HepG2 (cell line): ENCODE data around the gene SLC35B1. TPM values are rescaled to one million over a fixed set of nuclear protein-coding genes. Genes with fewer than 3 reads are reported as not detected.
A peak's percentile ranks its signal among the peaks of the same experiment; 100 is the strongest.

Source experiments
- MIXL1 ChIP-seq: IDR thresholded peaks from 2 replicates; pipeline ENCODE4 v1.6.1; 2016
- NFIC ChIP-seq: IDR thresholded peaks from 2 replicates; pipeline ENCODE4 v1.6.1; 2012; ENCODE audit warnings: mild to moderate bottlenecking, low read length, inconsistent platforms
- RBFOX2 ChIP-seq: fragments of 200-400 bp; formaldehyde crosslinking; IDR thresholded peaks from 2 replicates; pipeline ENCODE4 v1.6.1; 2017; ENCODE audit warnings: low read depth, mild to moderate bottlenecking, low read length
- SP5 ChIP-seq: IDR thresholded peaks from 2 replicates; pipeline ENCODE4 v1.6.1; 2016; ENCODE audit warnings: low read depth, borderline replicate concordance
- ZNF317 ChIP-seq: sonication (generic); formaldehyde crosslinking; IDR thresholded peaks from 2 replicates; pipeline ENCODE4 v1.5.0; 2020; ENCODE audit warnings: mild to moderate bottlenecking, missing genetic modification reagents
- ZNF569 ChIP-seq: sonication (generic); formaldehyde crosslinking; IDR thresholded peaks from 2 replicates; pipeline ENCODE4 v1.5.0; 2020; ENCODE audit warnings: mild to moderate bottlenecking, missing genetic modification reagents, moderate library complexity, borderline replicate concordance
- ZNF672 ChIP-seq: sonication (generic); formaldehyde crosslinking; IDR thresholded peaks from 2 replicates; pipeline ENCODE4 v1.8.1; 2022; ENCODE audit warnings: missing genetic modification reagents
- ZNF747 ChIP-seq: sonication (generic); formaldehyde crosslinking; IDR thresholded peaks from 2 replicates; pipeline ENCODE4 v1.8.1; 2023; ENCODE audit warnings: missing genetic modification reagents, mild to moderate bottlenecking, borderline replicate concordance
- polyA plus RNA-seq, 8 experiments: library from polyadenylated mRNA; depleted of rRNA in 3 of 8; stranded (reverse) in 7 of 8; unstranded in 1 of 8; fragments of >200 nt; fragmentation: Illumina TruSeq in 4 of 8; extraction: Trizol in 4 of 8; gene quantifications; 2 replicates each; pipeline versions ENCODE4 v1.2.1 to v1.2.3, GENCODE V29; 2011 to 2016; ENCODE audit warnings: low read depth in 4 of 8, missing spikeins in 1 of 8, mixed read lengths in 1 of 8; ENCODE audit not compliant: insufficient read depth in 1 of 8
- total RNA-seq, 5 experiments: library from RNA; depleted of rRNA; stranded (reverse); fragments of >200 nt; fragmentation: Illumina TruSeq; extraction: Trizol; gene quantifications; 2 replicates each; pipeline ENCODE4 v1.2.3, GENCODE V29; 2016; ENCODE audit warnings: low read depth in 1 of 5
- TF ChIP-seq, protein P1 (sequence below): sonication (generic); formaldehyde crosslinking; IDR thresholded peaks from 2 replicates; pipeline ENCODE4 v1.5.1; 2020; ENCODE audit warnings: mild to moderate bottlenecking, missing genetic modification reagents, borderline replicate concordance
- TF ChIP-seq, protein P2 (sequence below): sonication (generic); formaldehyde crosslinking; IDR thresholded peaks from 2 replicates; pipeline ENCODE4 v1.4.0; 2020; ENCODE audit warnings: missing genetic modification reagents
- TF ChIP-seq, protein P3 (sequence below): IDR thresholded peaks from 2 replicates; pipeline ENCODE4 v1.6.1; 2012; ENCODE audit warnings: low read depth, low read length, improper control_type of control experiment
- TF ChIP-seq, protein P4 (sequence below): sonication (generic); formaldehyde crosslinking; IDR thresholded peaks from 2 replicates; pipeline ENCODE4 v1.4.0; 2020; ENCODE audit warnings: mild to moderate bottlenecking, missing genetic modification reagents
- TF ChIP-seq, protein P5 (sequence below): sonication (generic); formaldehyde crosslinking; IDR thresholded peaks from 2 replicates; pipeline ENCODE4 v1.4.0; 2020; ENCODE audit warnings: mild to moderate bottlenecking, missing genetic modification reagents

The SLC35B1 gene
- total and polyA plus RNA-seq, 2 of the 13 experiments (the other 11 are each of a cell fraction or from before 2014, with no cell fraction given), result 99.6 to 113 TPM

DNA sequence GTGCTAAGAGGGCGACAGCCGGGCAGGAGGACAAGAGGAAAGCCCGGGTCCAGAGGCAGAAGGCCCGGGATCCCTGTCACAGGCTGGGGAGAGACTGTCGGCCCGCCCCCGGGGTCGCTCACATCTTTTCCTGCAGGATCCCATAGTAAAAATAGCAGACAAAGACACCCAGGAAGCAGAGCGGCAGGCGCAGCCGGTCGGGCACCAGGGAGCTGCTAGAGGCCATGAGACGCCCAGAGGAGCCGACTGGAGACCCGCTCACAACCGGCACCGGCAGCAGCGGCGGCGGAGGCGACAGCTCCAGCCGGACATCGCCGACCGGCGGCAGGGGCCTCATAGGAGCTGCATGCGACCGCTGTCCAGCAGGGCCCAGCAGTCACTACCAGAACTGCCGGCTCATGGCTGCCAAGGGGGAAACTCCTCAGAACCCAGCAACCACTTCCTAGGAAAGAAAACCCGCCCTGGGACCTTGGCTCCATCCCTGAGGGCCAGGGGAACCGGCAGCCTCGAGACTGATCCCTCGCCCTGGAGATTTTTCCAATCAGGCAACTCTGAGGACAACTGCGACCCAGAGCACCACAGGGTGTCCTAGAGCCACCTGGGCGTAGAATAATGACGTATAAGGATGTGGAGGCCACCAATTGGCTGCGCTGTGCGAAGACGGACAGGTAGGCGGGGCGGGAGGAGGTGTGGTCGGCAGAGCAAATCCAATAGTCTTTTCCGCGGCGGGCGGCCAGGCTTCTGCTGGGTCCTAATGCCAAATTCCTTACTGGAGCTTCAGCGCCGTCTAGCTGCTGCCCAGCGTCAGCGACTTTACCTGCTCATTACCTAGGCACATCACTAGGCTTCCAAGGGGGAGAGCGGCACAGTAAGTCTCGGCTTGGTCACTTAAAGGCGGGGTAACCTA is at the start of gene SLC35B1 (continued):
- TF ChIP-seq, protein P1, sequence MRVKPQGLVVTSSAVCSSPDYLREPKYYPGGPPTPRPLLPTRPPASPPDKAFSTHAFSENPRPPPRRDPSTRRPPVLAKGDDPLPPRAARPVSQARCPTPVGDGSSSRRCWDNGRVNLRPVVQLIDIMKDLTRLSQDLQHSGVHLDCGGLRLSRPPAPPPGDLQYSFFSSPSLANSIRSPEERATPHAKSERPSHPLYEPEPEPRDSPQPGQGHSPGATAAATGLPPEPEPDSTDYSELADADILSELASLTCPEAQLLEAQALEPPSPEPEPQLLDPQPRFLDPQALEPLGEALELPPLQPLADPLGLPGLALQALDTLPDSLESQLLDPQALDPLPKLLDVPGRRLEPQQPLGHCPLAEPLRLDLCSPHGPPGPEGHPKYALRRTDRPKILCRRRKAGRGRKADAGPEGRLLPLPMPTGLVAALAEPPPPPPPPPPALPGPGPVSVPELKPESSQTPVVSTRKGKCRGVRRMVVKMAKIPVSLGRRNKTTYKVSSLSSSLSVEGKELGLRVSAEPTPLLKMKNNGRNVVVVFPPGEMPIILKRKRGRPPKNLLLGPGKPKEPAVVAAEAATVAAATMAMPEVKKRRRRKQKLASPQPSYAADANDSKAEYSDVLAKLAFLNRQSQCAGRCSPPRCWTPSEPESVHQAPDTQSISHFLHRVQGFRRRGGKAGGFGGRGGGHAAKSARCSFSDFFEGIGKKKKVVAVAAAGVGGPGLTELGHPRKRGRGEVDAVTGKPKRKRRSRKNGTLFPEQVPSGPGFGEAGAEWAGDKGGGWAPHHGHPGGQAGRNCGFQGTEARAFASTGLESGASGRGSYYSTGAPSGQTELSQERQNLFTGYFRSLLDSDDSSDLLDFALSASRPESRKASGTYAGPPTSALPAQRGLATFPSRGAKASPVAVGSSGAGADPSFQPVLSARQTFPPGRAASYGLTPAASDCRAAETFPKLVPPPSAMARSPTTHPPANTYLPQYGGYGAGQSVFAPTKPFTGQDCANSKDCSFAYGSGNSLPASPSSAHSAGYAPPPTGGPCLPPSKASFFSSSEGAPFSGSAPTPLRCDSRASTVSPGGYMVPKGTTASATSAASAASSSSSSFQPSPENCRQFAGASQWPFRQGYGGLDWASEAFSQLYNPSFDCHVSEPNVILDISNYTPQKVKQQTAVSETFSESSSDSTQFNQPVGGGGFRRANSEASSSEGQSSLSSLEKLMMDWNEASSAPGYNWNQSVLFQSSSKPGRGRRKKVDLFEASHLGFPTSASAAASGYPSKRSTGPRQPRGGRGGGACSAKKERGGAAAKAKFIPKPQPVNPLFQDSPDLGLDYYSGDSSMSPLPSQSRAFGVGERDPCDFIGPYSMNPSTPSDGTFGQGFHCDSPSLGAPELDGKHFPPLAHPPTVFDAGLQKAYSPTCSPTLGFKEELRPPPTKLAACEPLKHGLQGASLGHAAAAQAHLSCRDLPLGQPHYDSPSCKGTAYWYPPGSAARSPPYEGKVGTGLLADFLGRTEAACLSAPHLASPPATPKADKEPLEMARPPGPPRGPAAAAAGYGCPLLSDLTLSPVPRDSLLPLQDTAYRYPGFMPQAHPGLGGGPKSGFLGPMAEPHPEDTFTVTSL (CRISPR knock-in tag), result peak; percentile 30; the same call in 1 of the 2 replicates
- peak; percentile 95 for TF ChIP-seq RBFOX2
- TF ChIP-seq MIXL1, result peak; percentile 88
- peak; percentile 74; the same call in 1 of the 2 replicates for TF ChIP-seq SP5 (CRISPR knock-in tag)
- TF ChIP-seq, protein P2, sequence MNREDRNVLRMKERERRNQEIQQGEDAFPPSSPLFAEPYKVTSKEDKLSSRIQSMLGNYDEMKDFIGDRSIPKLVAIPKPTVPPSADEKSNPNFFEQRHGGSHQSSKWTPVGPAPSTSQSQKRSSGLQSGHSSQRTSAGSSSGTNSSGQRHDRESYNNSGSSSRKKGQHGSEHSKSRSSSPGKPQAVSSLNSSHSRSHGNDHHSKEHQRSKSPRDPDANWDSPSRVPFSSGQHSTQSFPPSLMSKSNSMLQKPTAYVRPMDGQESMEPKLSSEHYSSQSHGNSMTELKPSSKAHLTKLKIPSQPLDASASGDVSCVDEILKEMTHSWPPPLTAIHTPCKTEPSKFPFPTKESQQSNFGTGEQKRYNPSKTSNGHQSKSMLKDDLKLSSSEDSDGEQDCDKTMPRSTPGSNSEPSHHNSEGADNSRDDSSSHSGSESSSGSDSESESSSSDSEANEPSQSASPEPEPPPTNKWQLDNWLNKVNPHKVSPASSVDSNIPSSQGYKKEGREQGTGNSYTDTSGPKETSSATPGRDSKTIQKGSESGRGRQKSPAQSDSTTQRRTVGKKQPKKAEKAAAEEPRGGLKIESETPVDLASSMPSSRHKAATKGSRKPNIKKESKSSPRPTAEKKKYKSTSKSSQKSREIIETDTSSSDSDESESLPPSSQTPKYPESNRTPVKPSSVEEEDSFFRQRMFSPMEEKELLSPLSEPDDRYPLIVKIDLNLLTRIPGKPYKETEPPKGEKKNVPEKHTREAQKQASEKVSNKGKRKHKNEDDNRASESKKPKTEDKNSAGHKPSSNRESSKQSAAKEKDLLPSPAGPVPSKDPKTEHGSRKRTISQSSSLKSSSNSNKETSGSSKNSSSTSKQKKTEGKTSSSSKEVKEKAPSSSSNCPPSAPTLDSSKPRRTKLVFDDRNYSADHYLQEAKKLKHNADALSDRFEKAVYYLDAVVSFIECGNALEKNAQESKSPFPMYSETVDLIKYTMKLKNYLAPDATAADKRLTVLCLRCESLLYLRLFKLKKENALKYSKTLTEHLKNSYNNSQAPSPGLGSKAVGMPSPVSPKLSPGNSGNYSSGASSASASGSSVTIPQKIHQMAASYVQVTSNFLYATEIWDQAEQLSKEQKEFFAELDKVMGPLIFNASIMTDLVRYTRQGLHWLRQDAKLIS (CRISPR knock-in tag), result no peak; the same call in 1 of the 2 replicates
- no peak for TF ChIP-seq ZNF569 (CRISPR knock-in tag)
- TF ChIP-seq ZNF747 (CRISPR knock-in tag), result no peak
- TF ChIP-seq, protein P3, sequence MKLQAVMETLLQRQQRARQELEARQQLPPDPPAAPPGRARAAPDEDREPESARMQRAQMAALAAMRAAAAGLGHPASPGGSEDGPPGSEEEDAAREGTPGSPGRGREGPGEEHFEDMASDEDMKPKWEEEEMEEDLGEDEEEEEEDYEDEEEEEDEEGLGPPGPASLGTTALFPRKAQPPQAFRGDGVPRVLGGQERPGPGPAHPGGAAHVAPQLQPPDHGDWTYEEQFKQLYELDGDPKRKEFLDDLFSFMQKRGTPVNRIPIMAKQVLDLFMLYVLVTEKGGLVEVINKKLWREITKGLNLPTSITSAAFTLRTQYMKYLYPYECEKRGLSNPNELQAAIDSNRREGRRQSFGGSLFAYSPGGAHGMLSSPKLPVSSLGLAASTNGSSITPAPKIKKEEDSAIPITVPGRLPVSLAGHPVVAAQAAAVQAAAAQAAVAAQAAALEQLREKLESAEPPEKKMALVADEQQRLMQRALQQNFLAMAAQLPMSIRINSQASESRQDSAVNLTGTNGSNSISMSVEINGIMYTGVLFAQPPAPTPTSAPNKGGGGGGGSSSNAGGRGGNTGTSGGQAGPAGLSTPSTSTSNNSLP, result peak; percentile 40; the same call in 1 of the 2 replicates
- TF ChIP-seq, protein P4, sequence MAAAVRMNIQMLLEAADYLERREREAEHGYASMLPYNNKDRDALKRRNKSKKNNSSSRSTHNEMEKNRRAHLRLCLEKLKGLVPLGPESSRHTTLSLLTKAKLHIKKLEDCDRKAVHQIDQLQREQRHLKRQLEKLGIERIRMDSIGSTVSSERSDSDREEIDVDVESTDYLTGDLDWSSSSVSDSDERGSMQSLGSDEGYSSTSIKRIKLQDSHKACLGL (CRISPR knock-in tag), result peak; percentile 89; the same call in 1 of the 2 replicates
- no peak for TF ChIP-seq ZNF672
- TF ChIP-seq, protein P5, sequence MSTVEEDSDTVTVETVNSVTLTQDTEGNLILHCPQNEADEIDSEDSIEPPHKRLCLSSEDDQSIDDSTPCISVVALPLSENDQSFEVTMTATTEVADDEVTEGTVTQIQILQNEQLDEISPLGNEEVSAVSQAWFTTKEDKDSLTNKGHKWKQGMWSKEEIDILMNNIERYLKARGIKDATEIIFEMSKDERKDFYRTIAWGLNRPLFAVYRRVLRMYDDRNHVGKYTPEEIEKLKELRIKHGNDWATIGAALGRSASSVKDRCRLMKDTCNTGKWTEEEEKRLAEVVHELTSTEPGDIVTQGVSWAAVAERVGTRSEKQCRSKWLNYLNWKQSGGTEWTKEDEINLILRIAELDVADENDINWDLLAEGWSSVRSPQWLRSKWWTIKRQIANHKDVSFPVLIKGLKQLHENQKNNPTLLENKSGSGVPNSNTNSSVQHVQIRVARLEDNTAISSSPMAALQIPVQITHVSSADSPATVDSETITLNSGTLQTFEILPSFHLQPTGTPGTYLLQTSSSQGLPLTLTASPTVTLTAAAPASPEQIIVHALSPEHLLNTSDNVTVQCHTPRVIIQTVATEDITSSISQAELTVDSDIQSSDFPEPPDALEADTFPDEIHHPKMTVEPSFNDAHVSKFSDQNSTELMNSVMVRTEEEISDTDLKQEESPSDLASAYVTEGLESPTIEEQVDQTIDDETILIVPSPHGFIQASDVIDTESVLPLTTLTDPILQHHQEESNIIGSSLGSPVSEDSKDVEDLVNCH, result no peak
- peak; percentile 71; the same call in 1 of the 2 replicates for TF ChIP-seq NFIC
- TF ChIP-seq ZNF317, result peak; percentile 71
